AG10803 (cell line): Measurements from ENCODE around the gene SIL1.

Experiments used
- DNase-seq: peaks from one replicate; pipeline ENCODE4 v3.0.0; 2010; ENCODE audit warnings: low read depth
- H3K4me3 ChIP-seq: 2 replicates; pipeline ENCODE4 v1.5.1; 2011; ENCODE audit warnings: mild to moderate bottlenecking, low read length, control low read depth
- CTCF ChIP-seq: conservative IDR thresholded peaks from 2 replicates; pipeline ENCODE4 v1.5.1; 2011; ENCODE audit warnings: mild to moderate bottlenecking, low read length, control low read depth, inconsistent platforms

SIL1 gene

DNA sequence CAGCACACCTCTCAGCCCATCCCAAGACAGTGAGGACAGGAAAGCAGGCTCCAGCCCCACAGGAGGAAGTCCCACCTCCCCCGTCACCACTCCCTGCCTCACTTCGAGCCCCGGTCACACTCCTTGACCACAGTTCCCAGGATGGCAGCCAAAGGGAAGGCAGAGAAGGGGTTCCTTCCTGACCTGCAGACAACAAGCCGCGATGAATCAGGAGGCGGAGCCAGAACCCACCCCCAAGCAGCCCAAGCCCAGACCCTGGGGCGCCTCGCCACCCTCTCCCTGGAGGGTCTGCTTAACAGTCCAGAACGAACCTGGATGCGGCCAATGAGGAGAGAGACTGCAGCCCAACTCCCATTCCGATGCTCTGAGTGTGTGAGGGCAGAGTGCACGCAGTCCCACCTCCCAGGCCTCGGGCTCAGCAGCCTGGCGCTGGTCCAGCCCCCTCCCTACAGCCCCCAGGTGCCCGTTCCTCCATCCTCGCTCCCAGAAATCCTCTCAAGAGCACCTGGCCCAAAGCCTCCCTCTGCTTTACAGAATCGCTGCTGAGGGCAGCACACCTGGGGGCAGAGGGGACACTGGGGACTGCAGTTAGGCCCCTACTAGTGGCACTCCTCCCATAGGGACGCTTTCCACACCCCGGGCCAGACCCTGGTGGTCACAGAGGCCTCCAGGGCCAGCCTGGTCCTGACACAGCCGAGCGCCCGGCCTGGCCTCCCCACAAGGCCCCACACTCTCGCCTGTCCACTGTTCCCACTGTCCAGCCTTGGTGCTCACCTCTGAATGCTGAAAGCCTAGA, 253.4 kb downstream of the SIL1 start:
- no peak for TF ChIP-seq CTCF
- no peak overlapping the region for H3K4me3 ChIP-seq
- no peak for DNase-seq

- no peak overlapping the region for H3K4me3 ChIP-seq
- no peak for DNase-seq
- no peak for TF ChIP-seq CTCF
These were observed 254.5 kb downstream of the SIL1 start for GRCh38 chr5:138943599-138944173.

DNA sequence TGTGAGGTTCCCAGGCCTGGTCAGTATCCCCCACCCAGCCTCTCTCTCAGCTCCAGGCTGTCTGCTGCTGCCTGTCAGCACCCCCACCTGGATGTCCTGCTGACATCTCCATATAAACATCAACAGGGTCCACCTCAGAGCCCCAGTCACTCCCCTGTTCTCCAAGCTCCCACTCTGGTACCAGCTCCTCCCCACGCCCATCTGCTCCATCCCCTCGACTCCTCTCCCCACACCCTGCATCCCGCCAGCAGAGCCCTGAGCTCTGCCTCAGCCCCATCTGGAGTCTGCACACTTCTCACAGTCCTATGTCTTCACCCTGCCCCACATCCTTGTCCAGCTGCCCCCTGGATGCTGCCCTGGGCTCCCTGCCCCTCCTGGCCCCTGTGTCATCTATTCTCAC, 255.3 kb downstream of the SIL1 start:
- no peak for TF ChIP-seq CTCF
- H3K4me3 ChIP-seq, result no peak overlapping the region
- DNase-seq, result no peak

DNA sequence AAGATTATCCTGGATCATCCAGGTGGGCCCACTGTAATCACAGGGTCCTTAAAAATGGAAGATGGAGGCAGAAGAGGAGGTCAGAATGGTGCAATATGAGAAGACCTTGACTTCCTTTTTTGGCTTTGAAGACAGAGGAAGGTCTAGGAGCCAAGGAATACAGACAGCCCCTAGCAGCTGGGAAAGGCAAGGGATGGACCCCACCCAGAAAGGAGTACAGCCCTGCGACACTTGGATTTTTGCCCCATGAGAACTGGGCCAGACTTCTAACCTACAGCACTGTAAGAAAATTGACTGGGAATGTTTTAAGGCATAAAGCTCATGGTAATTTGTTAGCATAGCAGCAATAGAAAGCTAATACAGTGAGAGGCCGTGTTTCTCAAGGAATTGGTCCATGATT, 256.1 kb downstream of the SIL1 start:
- no peak overlapping the region for H3K4me3 ChIP-seq
- no peak for TF ChIP-seq CTCF
- DNase-seq, result no peak

GRCh38 chr5:138938526-138938925, 259.6 kb downstream of the SIL1 start:
- DNase-seq, result no peak
- TF ChIP-seq CTCF, result no peak
- H3K4me3 ChIP-seq, result no peak overlapping the region

GRCh38 chr5:138937392-138938387, 260.5 kb downstream of the SIL1 start:
- DNase-seq, result no peak
- no peak for TF ChIP-seq CTCF
- H3K4me3 ChIP-seq, result no peak overlapping the region
